ENCODE measurements around the gene WDR4. TPM values are rescaled to one million over a fixed set of nuclear protein-coding genes. Genes with fewer than 3 reads are reported as not detected.
"Not testable (repeated sequence)": the region's sequence is repeated elsewhere in the genome, so short reads cannot be mapped to it uniquely, and the experiment has no call there.

Gene WDR4
- total RNA-seq, 2 donors from 2014 or later = 10.3 to 18.5 TPM

DNA sequence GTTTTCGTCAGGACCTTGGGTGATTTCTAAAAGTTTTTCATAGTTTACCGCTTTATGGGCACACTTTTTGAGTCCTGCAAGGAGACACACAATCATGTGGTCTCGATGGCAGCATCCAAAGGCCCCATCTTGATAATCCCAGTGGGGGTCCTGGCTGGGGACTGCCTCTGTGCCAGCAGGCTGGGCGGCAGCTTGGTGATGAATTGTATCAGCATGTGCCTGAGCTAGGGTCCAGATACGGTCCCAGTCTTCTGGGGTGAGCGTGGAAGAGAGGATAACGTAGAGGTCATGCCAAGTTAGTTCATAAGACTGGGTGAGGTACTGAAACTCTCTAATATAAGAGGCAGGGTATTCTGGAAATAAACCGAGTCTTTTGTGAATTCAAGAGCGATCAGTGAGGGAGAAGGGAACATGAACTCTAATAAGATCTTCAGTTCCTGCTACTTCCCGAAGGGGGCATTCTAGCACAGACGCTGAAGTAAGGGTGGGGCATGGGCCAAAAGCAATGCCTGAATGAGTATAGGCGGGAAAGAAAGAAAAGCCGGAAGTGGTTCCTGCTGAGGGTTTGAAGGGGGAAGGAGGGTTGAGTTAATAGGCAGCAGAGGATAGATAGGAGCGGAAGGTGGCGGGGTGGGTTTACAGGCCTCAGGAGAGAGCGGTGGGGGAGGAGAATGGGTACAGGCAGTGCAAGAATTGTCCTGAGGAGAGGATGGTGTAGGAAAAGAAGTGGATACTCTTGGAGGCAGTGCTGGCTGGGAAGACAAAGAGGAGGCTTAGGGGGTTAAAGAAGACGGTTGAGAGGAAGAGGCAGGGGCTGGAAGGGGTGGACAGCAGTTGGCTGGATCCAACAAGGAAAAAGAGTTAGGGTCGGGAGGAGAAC, 44.5 kb upstream of the WDR4 start:
- no peaks in the 10 kb centered on the region for H3K27me3 ChIP-seq (replicated peaks; ENCODE audit: insufficient read depth)
- ATAC-seq (ENCODE audit: insufficient number of reproducible peaks, low FRiP score, low read depth) (peak; percentile 83), DNase-seq (ENCODE audit: low spot score) (peak; percentile 52)
- peaks cover 0 to 4% of the 10 kb centered on the region in 2 donors for H3K4me1 ChIP-seq (ENCODE audit: control insufficient read depth in 1 of 2, low read depth in 2 of 2)
- TF ChIP-seq, protein P1, sequence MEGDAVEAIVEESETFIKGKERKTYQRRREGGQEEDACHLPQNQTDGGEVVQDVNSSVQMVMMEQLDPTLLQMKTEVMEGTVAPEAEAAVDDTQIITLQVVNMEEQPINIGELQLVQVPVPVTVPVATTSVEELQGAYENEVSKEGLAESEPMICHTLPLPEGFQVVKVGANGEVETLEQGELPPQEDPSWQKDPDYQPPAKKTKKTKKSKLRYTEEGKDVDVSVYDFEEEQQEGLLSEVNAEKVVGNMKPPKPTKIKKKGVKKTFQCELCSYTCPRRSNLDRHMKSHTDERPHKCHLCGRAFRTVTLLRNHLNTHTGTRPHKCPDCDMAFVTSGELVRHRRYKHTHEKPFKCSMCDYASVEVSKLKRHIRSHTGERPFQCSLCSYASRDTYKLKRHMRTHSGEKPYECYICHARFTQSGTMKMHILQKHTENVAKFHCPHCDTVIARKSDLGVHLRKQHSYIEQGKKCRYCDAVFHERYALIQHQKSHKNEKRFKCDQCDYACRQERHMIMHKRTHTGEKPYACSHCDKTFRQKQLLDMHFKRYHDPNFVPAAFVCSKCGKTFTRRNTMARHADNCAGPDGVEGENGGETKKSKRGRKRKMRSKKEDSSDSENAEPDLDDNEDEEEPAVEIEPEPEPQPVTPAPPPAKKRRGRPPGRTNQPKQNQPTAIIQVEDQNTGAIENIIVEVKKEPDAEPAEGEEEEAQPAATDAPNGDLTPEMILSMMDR (IDR thresholded peaks at IDR 0.05) = peak; percentile 78
- no peak overlapping the region for H3K27ac ChIP-seq
- H3K36me3 ChIP-seq = no peaks in the 10 kb centered on the region
- no peaks in the 10 kb centered on the region for H3K9me3 ChIP-seq
- peak overlapping the region; percentile 46 for H3K4me3 ChIP-seq

DNA sequence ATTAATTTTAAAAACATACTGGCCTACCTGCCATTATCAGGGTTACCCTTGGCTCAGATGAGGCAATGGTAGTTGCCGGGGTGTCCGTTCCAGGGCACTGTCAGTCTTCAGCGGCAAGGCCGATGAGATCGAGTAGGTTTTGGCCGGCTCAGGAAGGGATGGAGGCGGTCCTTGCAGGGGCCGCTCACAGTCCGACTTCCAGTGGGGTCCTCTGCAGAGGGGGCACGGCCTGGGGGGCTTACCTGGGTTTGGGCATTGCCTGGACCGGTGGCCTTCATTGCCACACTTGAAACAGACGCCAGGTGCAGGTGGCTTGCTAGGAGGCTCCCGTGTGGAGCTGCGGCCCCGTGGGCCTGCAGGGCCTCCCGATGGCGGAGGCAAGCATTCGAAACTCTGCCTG, 43.6 kb upstream of the WDR4 start:
- H3K4me3 ChIP-seq = no peak overlapping the region

DNA sequence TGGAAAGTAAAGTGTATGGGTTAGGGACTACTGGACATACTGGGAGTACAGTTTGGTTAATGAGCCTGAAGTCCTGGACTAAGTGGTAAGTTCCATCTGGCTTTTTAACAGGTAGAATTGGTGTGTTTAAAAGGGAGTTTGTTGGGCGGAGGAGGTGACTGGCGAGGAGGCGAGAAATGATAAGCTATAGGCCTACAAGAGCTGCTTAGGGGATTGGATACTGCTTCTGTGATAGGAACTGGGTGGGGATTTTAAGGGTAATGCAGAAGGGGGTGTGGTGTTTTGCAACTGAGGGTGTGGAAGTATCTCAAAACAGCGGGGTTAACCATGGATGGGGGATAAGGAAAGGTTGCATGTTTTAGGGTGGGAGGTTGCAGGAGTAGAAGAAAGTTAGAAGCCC, 42.6 kb upstream of the WDR4 start:
- Histone ChIP-seq H3K9me3 (no peaks in the 10 kb centered on the region), H3K4me1 (ENCODE audit: control insufficient read depth in 1 of 2, low read depth in 2 of 2) (peaks cover 0 to 4% of the 10 kb centered on the region in 2 donors), H3K36me3 (no peaks in the 10 kb centered on the region), H3K4me3 (no peak overlapping the region), H3K27ac (no peak overlapping the region), H3K27me3 (replicated peaks; ENCODE audit: insufficient read depth) (no peaks in the 10 kb centered on the region)
- TF ChIP-seq, protein P1 (IDR thresholded peaks at IDR 0.05) = no peak
- ATAC-seq (ENCODE audit: insufficient number of reproducible peaks, low FRiP score, low read depth) (no peak), DNase-seq (ENCODE audit: low spot score) (no peak)

More for the DNA sequence above, 43.6 kb upstream of the WDR4 start:
- Histone ChIP-seq H3K4me1 (ENCODE audit: control insufficient read depth in 1 of 2, low read depth in 2 of 2) (peaks cover 0 to 4% of the 10 kb centered on the region in 2 donors), H3K27me3 (replicated peaks; ENCODE audit: insufficient read depth) (no peaks in the 10 kb centered on the region), H3K27ac (no peak overlapping the region), H3K9me3 (no peaks in the 10 kb centered on the region), H3K36me3 (no peaks in the 10 kb centered on the region)
- TF ChIP-seq, protein P1 (IDR thresholded peaks at IDR 0.05) = no peak
- no peak for ATAC-seq (ENCODE audit: insufficient number of reproducible peaks, low FRiP score, low read depth)
- DNase-seq (ENCODE audit: low spot score) = no peak

DNA sequence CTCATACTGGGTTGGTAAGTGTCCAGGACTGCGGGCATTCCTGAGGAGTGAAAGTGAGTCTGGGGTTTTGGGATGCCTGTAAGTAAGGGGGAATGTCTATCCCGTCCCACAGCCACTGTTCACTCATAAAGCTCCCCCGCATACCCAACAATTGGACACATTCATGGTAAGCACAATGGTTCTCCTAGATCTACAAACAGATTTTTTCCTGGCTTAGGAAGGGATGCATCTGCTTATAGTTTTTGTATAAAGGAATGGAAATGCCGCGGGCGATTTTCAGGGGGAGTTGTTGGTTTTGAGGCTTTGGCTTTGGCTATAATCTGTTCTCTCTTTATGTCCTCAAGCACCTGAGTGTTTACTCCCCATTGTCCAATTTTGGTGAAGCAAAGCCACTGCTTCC, 39.0 kb upstream of the WDR4 start:
- no peak for ATAC-seq (ENCODE audit: insufficient number of reproducible peaks, low FRiP score, low read depth)
- Histone ChIP-seq H3K9me3 (no peaks in the 10 kb centered on the region), H3K27ac (no peak overlapping the region), H3K27me3 (replicated peaks; ENCODE audit: insufficient read depth) (no peaks in the 10 kb centered on the region), H3K36me3 (no peaks in the 10 kb centered on the region), H3K4me1 (ENCODE audit: control insufficient read depth in 1 of 2, low read depth in 2 of 2) (no peaks in the 10 kb centered on the region), H3K4me3 (no peak overlapping the region)
- TF ChIP-seq, protein P1 (IDR thresholded peaks at IDR 0.05) = no peak
- no peak for DNase-seq (ENCODE audit: low spot score)

DNA sequence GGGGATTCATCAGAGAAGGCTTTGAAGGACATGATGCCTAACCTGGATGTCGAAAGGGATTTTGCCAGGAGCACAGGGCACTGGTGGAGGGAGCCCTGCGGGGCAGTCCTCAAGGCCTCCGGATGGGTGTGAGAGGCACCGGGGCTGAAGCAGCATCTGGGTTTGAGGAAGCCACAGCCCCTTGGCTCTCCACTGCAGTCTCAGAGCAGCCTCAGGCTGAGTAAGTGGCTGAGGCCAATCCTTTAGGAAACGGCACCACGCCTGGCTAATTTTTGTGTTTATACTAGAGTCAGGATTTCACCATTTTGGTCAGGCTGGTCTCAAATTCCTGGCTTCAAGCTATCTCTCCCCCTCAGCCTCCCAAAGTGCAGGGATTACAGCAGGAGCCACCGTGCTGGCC, 34.1 kb upstream of the WDR4 start:
- H3K4me1 ChIP-seq (ENCODE audit: control insufficient read depth in 1 of 2, low read depth in 2 of 2) = no peaks in the 10 kb centered on the region
- peaks cover 23% of the 10 kb centered on the region for H3K36me3 ChIP-seq
- no peak for DNase-seq (ENCODE audit: low spot score)
- H3K9me3 ChIP-seq = no peaks in the 10 kb centered on the region
- no peak overlapping the region for H3K27ac ChIP-seq
- TF ChIP-seq, protein P1 (IDR thresholded peaks at IDR 0.05) = no peak
- no peaks in the 10 kb centered on the region for H3K27me3 ChIP-seq (replicated peaks; ENCODE audit: insufficient read depth)
- no peak for ATAC-seq (ENCODE audit: insufficient number of reproducible peaks, low FRiP score, low read depth)
- no peak overlapping the region for H3K4me3 ChIP-seq

DNA sequence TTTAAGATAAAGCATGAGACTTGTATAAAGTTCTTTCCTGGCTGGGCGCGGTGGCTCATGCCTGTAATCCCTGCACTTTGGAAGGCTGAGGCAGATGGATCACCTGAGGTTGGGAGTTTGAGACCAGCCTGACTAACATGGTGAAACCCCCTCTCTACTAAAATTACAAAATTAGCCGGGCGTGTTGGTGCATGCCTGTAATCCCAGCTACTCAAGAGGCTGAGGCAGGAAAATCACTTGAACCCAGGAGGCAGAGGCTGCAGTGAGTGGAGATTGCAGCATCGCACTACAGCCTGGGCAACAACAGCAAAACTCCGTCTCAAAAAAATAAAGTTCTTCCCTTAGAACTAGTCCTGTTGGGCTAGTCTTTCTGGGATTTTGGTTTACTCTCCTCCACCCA, 32.6 kb upstream of the WDR4 start:
- not testable (repeated sequence) for DNase-seq (ENCODE audit: low spot score); H3K4me1 ChIP-seq (ENCODE audit: control insufficient read depth in 1 of 2, low read depth in 2 of 2); H3K27ac ChIP-seq; H3K9me3 ChIP-seq; H3K4me3 ChIP-seq; H3K27me3 ChIP-seq (replicated peaks; ENCODE audit: insufficient read depth); ATAC-seq (ENCODE audit: insufficient number of reproducible peaks, low FRiP score, low read depth)
- H3K36me3 ChIP-seq = peaks cover 26% of the 10 kb centered on the region

DNA sequence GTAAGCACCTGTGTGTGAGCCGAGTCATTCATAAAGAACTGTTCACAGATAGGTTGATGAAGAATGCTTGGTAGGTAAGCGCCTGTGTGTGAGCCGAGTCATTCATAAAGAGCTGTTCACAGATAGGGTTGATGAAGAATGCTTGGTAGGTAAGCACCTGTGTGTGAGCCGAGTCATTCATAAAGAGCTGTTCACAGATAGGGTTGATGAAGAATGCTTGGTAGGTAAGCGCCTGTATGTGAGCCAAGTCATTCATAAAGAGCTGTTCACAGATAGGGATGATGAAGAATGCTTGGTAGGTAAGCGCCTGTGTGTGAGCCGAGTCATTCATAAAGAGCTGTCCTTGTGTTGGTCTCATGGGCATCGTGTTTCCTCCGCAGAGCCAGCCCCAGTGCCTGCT, 29.1 kb upstream of the WDR4 start:
- not testable (repeated sequence) for DNase-seq (ENCODE audit: low spot score); H3K9me3 ChIP-seq; H3K27ac ChIP-seq; H3K4me1 ChIP-seq (ENCODE audit: control insufficient read depth in 1 of 2, low read depth in 2 of 2); H3K27me3 ChIP-seq (replicated peaks; ENCODE audit: insufficient read depth); H3K4me3 ChIP-seq; ATAC-seq (ENCODE audit: insufficient number of reproducible peaks, low FRiP score, low read depth)
- H3K36me3 ChIP-seq = peaks cover 51% of the 10 kb centered on the region
